GM12891 (cell line): ENCODE results near the gene TRIP4.

Experiments used
- POLR2A ChIP-seq: IDR thresholded peaks from 2 replicates; pipeline ENCODE4 v1.6.1; 2011; ENCODE audit warnings: low read depth, low read length, control low read depth
- SPI1 ChIP-seq: IDR thresholded peaks from 2 replicates; pipeline ENCODE4 v1.6.1; 2011; ENCODE audit warnings: low read depth, low read length, control low read depth

DNA sequence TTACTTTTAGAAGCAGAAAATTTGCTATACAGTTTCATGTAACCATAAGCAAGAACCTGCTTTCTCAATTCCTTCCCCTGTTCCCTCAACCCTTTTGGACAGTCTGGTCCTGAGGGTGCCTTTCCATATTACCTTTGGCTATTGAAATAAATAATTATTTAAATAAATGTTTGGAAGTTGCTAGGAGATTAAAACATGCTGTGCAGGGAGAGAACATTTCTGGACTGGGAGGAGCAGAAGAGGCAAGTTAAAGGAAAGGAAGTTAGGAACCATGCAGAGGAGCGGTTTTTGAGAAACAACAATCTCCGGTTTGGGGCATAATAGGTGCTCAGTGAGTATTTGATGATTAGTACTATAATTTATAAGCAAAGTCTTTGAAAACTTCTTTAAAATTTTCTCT is 114.5 kb downstream of the TRIP4 start:
- no peak for TF ChIP-seq POLR2A
- TF ChIP-seq SPI1: no peak
